Skin epidermis (tissue), 12 donors: ENCODE results near the gene LMNA.
"Not testable (repeated sequence)": the region's sequence is repeated elsewhere in the genome, so short reads cannot be mapped to it uniquely, and the experiment has no call there.

Experiments
- H3K27ac ChIP-seq, 21 experiments: fragments of 200-600 bp; sonication (generic) in 11 of 21; one replicate each; pipeline ENCODE4 v1.5.0; 2020; ENCODE audit warnings: mild to moderate bottlenecking in 3 of 21, inconsistent platforms in 2 of 21, moderate library complexity in 2 of 21
- H3K4me3 ChIP-seq, 7 experiments: fragments of 200-600 bp; sonication (generic) in 2 of 7; one replicate each; pipeline ENCODE4 v1.5.0; 2020; ENCODE audit warnings: inconsistent platforms in 2 of 7, mild to moderate bottlenecking in 2 of 7, moderate library complexity in 1 of 7

LMNA gene

GRCh38 chr1:156172696-156173470 is 58.4 kb downstream of the LMNA start:
- Histone ChIP-seq H3K4me3 (no peak overlapping the region), H3K27ac (no peak overlapping the region)

GRCh38 chr1:156176610-156177210 is 62.2 kb downstream of the LMNA start:
- Histone ChIP-seq H3K27ac (no peak overlapping the region), H3K4me3 (no peak overlapping the region)

GRCh38 chr1:156177919-156178654 is 63.6 kb downstream of the LMNA start:
- Histone ChIP-seq H3K4me3 (no peak overlapping the region), H3K27ac (no peak overlapping the region)

GRCh38 chr1:156180471-156180870 is 66.0 kb downstream of the LMNA start:
- H3K27ac ChIP-seq = no peak overlapping the region

GRCh38 chr1:156181391-156181924 is 66.9 kb downstream of the LMNA start:
- H3K27ac ChIP-seq, H3K4me3 ChIP-seq: not testable (repeated sequence)

More at GRCh38 chr1:156180471-156180870, 66.0 kb downstream of the LMNA start:
- H3K4me3 ChIP-seq = no peak overlapping the region

- H3K4me3 ChIP-seq, H3K27ac ChIP-seq: not testable (repeated sequence)
Measured at GRCh38 chr1:156182010-156182779, 67.7 kb downstream of the LMNA start.

- not testable (repeated sequence) for H3K4me3 ChIP-seq, H3K27ac ChIP-seq
Measured at GRCh38 chr1:156186347-156187177, 72.1 kb downstream of the LMNA start.
